ENCODE data around the gene RNF224. TPM values are rescaled to one million over a fixed set of nuclear protein-coding genes. Genes with fewer than 3 reads are reported as not detected.
A peak's percentile ranks its signal among the peaks of the same experiment; 100 is the strongest.

The RNF224 gene
- total RNA-seq, 1 experiment from 2014 or later, result 0.27 TPM

DNA sequence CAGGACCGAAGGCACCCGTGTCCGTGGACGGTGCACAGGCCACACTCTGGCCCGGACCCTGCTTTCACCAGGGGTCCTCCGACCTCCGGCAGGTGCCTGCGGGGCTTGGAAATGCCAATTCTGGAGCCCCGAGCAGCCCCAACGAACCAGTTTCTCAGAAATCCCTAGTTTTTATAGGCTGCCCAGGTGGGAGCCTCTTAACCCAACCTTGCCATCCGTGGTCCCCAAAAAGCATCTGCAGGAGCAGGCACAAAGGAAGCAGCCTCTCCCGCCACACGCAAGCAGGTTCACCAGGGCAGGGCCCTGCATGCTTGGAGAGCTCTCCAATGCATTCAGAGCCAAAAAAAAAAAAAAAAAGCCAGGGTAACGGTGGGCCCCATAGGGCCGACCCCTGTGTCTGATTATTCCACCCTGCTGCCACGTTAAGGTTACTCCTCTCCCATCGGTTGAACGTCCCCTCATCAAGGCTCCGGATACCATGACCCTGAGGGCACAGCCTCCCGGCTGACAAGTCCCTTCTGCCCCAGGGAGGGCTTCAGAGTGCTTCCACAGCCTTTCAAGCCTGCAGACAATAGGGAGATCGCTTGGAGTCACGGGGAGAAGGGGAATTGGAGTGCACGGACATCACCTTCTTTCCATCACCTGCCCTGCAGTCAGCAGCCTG is 26.0 kb upstream of the RNF224 start:
- no peaks in the 10 kb centered on the region for H3K36me3 ChIP-seq (ENCODE audit: control insufficient read depth, insufficient read depth, low read length)
- ChIA-PET CTCF (interaction anchor here (0.7 to 1.2 kb wide), 10 partner anchors 10 to 155 kb away, joined by 3 to 12 read pairs (median 4); partner anchors contain the start of genes ANAPC2, SSNA1 and TUBB4B), POLR2A (interaction anchor here (0.5 to 2.0 kb wide), 13 partner anchors 12 to 401 kb away, joined by 3 to 21 read pairs (median 5); partner anchors contain the start of genes ANAPC2, EXD3, MAN1B1 and NOXA1)
- H3K9me3 ChIP-seq, result no peaks in the 10 kb centered on the region
- peak overlapping the region; percentile 78 for H3K4me3 Mint-ChIP-seq (ENCODE audit: unreplicated experiment)
- H3K27me3 ChIP-seq (replicated peaks; ENCODE audit: control insufficient read depth, insufficient read depth, low read length), result no peaks in the 10 kb centered on the region
- no peaks in the 10 kb centered on the region for H3K9me3 Mint-ChIP-seq (ENCODE audit: unreplicated experiment)
- peaks cover under 1% of the 10 kb centered on the region for H3K4me1 Mint-ChIP-seq (ENCODE audit: low read depth, unreplicated experiment)
- BruUV-seq (replicated peaks), result no TSS peak
- peak overlapping the region; percentile 64 for H3K27ac Mint-ChIP-seq (ENCODE audit: unreplicated experiment)
- peaks cover 38% of the 10 kb centered on the region for H3K4me1 ChIP-seq
- H3K36me3 Mint-ChIP-seq (ENCODE audit: insufficient read depth, unreplicated experiment), result peaks cover 36% of the 10 kb centered on the region
- intact Hi-C loops (cut with micrococcal nuclease; ENCODE audit: unreplicated experiment), result loop anchor here (5.0 kb wide), 1 partner anchor 36 kb away; no protein-coding TSS in a partner anchor
- peak overlapping the region; percentile 80 for H3K4me3 ChIP-seq (ENCODE audit: low read depth, low read length)
- no peak for DNase-seq
- no peaks in the 10 kb centered on the region for H3K27me3 Mint-ChIP-seq (ENCODE audit: insufficient read depth, unreplicated experiment)
- no peak for TF ChIP-seq CTCF (IDR thresholded peaks at IDR 0.05; ENCODE audit: insufficient read depth in 1 of 2, low read depth in 1 of 2, low read length in 1 of 2, severe bottlenecking in 1 of 2, unreplicated experiment in 1 of 2)

- Mint-ChIP-seq H3K4me1 (ENCODE audit: low read depth, unreplicated experiment) (peaks cover 12% of the 10 kb centered on the region), H3K4me3 (ENCODE audit: unreplicated experiment) (no peak overlapping the region), H3K27me3 (ENCODE audit: insufficient read depth, unreplicated experiment) (no peaks in the 10 kb centered on the region), H3K27ac (ENCODE audit: unreplicated experiment) (no peak overlapping the region), H3K9me3 (ENCODE audit: unreplicated experiment) (no peaks in the 10 kb centered on the region), H3K36me3 (ENCODE audit: insufficient read depth, unreplicated experiment) (peaks cover 46% of the 10 kb centered on the region)
- TF ChIP-seq CTCF (IDR thresholded peaks at IDR 0.05; ENCODE audit: insufficient read depth in 1 of 2, low read depth in 1 of 2, low read length in 1 of 2, severe bottlenecking in 1 of 2, unreplicated experiment in 1 of 2), result no peak
- peaks cover 36% of the 10 kb centered on the region for H3K4me1 ChIP-seq
- no TSS peak for BruUV-seq (replicated peaks)
- ChIA-PET CTCF (no interaction called here), POLR2A (no interaction called here)
- no peak for DNase-seq
- no peaks in the 10 kb centered on the region for H3K36me3 ChIP-seq (ENCODE audit: control insufficient read depth, insufficient read depth, low read length)
- no peaks in the 10 kb centered on the region for H3K9me3 ChIP-seq
- H3K27me3 ChIP-seq (replicated peaks; ENCODE audit: control insufficient read depth, insufficient read depth, low read length), result no peaks in the 10 kb centered on the region
- H3K4me3 ChIP-seq (ENCODE audit: low read depth, low read length), result no peak overlapping the region
- intact Hi-C loops (cut with micrococcal nuclease; ENCODE audit: unreplicated experiment), result loop anchor here (5.0 kb wide), 1 partner anchor 34 kb away; no protein-coding TSS in a partner anchor
These were observed 24.3 kb upstream of the RNF224 start for GRCh38 chr9:137202966-137203365.

- Mint-ChIP-seq H3K27ac (ENCODE audit: unreplicated experiment) (peak overlapping the region; percentile 94), H3K27me3 (ENCODE audit: insufficient read depth, unreplicated experiment) (no peaks in the 10 kb centered on the region), H3K4me1 (ENCODE audit: low read depth, unreplicated experiment) (peaks cover 12% of the 10 kb centered on the region), H3K9me3 (ENCODE audit: unreplicated experiment) (no peaks in the 10 kb centered on the region), H3K36me3 (ENCODE audit: insufficient read depth, unreplicated experiment) (peaks cover 47% of the 10 kb centered on the region), H3K4me3 (ENCODE audit: unreplicated experiment) (peak overlapping the region; percentile 92)
- Histone ChIP-seq H3K27me3 (replicated peaks; ENCODE audit: control insufficient read depth, insufficient read depth, low read length) (no peaks in the 10 kb centered on the region), H3K36me3 (ENCODE audit: control insufficient read depth, insufficient read depth, low read length) (no peaks in the 10 kb centered on the region; the same call in 1 of the 2 replicates), H3K9me3 (no peaks in the 10 kb centered on the region), H3K4me1 (peaks cover 19% of the 10 kb centered on the region), H3K4me3 (ENCODE audit: low read depth, low read length) (peak overlapping the region; percentile 89)
- ChIA-PET CTCF (no interaction called here), POLR2A (interaction anchor here (0.6 to 1.1 kb wide), 3 partner anchors 16 to 61 kb away, joined by 3 to 4 read pairs (median 3); no protein-coding TSS in a partner anchor)
- BruUV-seq (replicated peaks), result no TSS peak
- TF ChIP-seq CTCF (IDR thresholded peaks at IDR 0.05; ENCODE audit: insufficient read depth in 1 of 2, low read depth in 1 of 2, low read length in 1 of 2, severe bottlenecking in 1 of 2, unreplicated experiment in 1 of 2), result no peak
- DNase-seq, result no peak
- intact Hi-C loops (cut with micrococcal nuclease; ENCODE audit: unreplicated experiment), result loop anchor here (5.0 kb wide), 1 partner anchor 33 kb away; no protein-coding TSS in a partner anchor
These were observed 22.6 kb upstream of the RNF224 start for GRCh38 chr9:137204731-137205125.

Data from Caco-2 (cell line).